K562 (cell line): Measurements from ENCODE around the gene ZNF563. TPM values are rescaled to one million over a fixed set of nuclear protein-coding genes. Genes with fewer than 3 reads are reported as not detected.

Experiments
- CBX2 ChIP-seq: fragments of 200-600 bp; sonication (generic); IDR thresholded peaks from one replicate; pipeline ENCODE4 v1.6.1; 2012; ENCODE audit warnings: mild to moderate bottlenecking, low read length, inconsistent platforms; ENCODE audit not compliant: insufficient read depth, poor library complexity, severe bottlenecking
- CXXC5 ChIP-seq: fragments of 250-450 bp; sonication (Bioruptor Pico); IDR thresholded peaks from 2 replicates; pipeline ENCODE4 v1.8.0; 2022; ENCODE audit warnings: inconsistent platforms, mild to moderate bottlenecking, moderate library complexity
- EWSR1 ChIP-seq: fragments of 450-650 bp; IDR thresholded peaks from 2 replicates; pipeline ENCODE4 v1.6.1; 2018; ENCODE audit warnings: borderline replicate concordance, mild to moderate bottlenecking, low read depth, moderate library complexity; ENCODE audit not compliant: partially characterized antibody
- HSF4 ChIP-seq: fragments of 250-450 bp; sonication (Bioruptor Pico); IDR thresholded peaks from 2 replicates; pipeline ENCODE4 v2.1.2; 2022; ENCODE audit warnings: mild to moderate bottlenecking, moderate library complexity, borderline replicate concordance
- KLF1 ChIP-seq: fragments of 450-650 bp; IDR thresholded peaks from 2 replicates; pipeline ENCODE4 v1.6.1; 2016; ENCODE audit warnings: missing genetic modification characterization, missing compliant biosample characterization
- LEF1 ChIP-seq: fragments of 450-650 bp; IDR thresholded peaks from 2 replicates; pipeline ENCODE4 v1.6.1; 2016; ENCODE audit warnings: mild to moderate bottlenecking
- MAZ ChIP-seq, 2 experiments: fragments of 450-650 bp in 1 of 2; sonication (generic) in 1 of 2; formaldehyde crosslinking; IDR thresholded peaks in 1 of 2; conservative IDR thresholded peaks in 1 of 2; 2 replicates each; pipeline versions ENCODE4 v1.4.0 to v1.5.0; 2020; ENCODE audit warnings: mild to moderate bottlenecking in 1 of 2, missing genetic modification reagents in 1 of 2
- PHB2 ChIP-seq: fragments of 450-650 bp; IDR thresholded peaks from 2 replicates; pipeline ENCODE4 v1.6.1; 2017; ENCODE audit warnings: low read depth
- POLR2AphosphoS5 ChIP-seq: IDR thresholded peaks from 2 replicates; pipeline ENCODE4 v1.6.1; 2011; ENCODE audit warnings: mild to moderate bottlenecking, low read depth, low read length, moderate library complexity; ENCODE audit not compliant: control insufficient read depth, insufficient read depth
- SMAD4 ChIP-seq: fragments of 250-450 bp; sonication (Bioruptor Pico); conservative IDR thresholded peaks from 2 replicates; pipeline ENCODE4 v1.8.0; 2021; ENCODE audit warnings: inconsistent platforms, mild to moderate bottlenecking, moderate library complexity
- TEAD1 ChIP-seq, 2 experiments: fragments of 450-650 bp in 1 of 2; sonication (generic) in 1 of 2; formaldehyde crosslinking; IDR thresholded peaks; 2 replicates each; pipeline versions ENCODE4 v1.4.0 to v1.8.0; 2020 to 2022; ENCODE audit warnings: mild to moderate bottlenecking in 2 of 2, missing genetic modification reagents in 1 of 2
- ZBTB7A ChIP-seq: IDR thresholded peaks from 2 replicates; pipeline ENCODE4 v1.6.1; 2011; ENCODE audit warnings: low read depth, mild to moderate bottlenecking, low read length, moderate library complexity, borderline replicate concordance; ENCODE audit not compliant: control insufficient read depth
- ZEB2 ChIP-seq: fragments of 450-650 bp; IDR thresholded peaks from 2 replicates; pipeline ENCODE4 v1.6.1; 2016
- ZNF274 ChIP-seq: IDR thresholded peaks from 2 replicates; pipeline ENCODE4 v1.6.1; 2011; ENCODE audit warnings: low read depth, mild to moderate bottlenecking, low read length, moderate library complexity, borderline replicate concordance
- polyA plus RNA-seq, 8 experiments: library from polyadenylated mRNA; depleted of rRNA in 4 of 8; stranded (reverse) in 5 of 8; unstranded in 3 of 8; fragments of >200 nt; fragmentation: Nextera tagmentation in 2 of 8; fragmentation: Illumina TruSeq in 1 of 8; extraction: Ambion mirVana in 2 of 8; extraction: Trizol in 1 of 8; gene quantifications; 2 replicates each; pipeline versions ENCODE4 v1.2.1 to v1.2.3, GENCODE V29; 2011 to 2014; ENCODE audit warnings: inconsistent platforms in 1 of 8, missing spikeins in 1 of 8
- total RNA-seq, 7 experiments: library from RNA; depleted of rRNA in 6 of 7; stranded (reverse); fragments of >200 nt in 6 of 7; fragmentation: Illumina TruSeq in 2 of 7; extraction: Trizol in 2 of 7; gene quantifications; 2 replicates each; pipeline versions ENCODE4 v1.2.1 to v1.2.3, GENCODE V29; 2011 to 2021; ENCODE audit warnings: low replicate concordance in 1 of 7
- TF ChIP-seq, protein P1 (sequence below): sonication (generic); formaldehyde crosslinking; IDR thresholded peaks from 2 replicates; pipeline ENCODE4 v1.8.0; 2022; ENCODE audit warnings: mild to moderate bottlenecking, low read depth, missing genetic modification reagents
- TF ChIP-seq, protein P2 (sequence below), 2 experiments: fragments of 450-650 bp; conservative IDR thresholded peaks; 2 replicates each; pipeline ENCODE4 v1.6.1; 2017; ENCODE audit warnings: mild to moderate bottlenecking in 2 of 2, moderate library complexity in 2 of 2
- TF ChIP-seq, protein P3 (sequence below): fragments of 450-650 bp; IDR thresholded peaks from 2 replicates; pipeline ENCODE4 v1.6.1; 2016; ENCODE audit warnings: low read depth

The ZNF563 gene
- total and polyA plus RNA-seq, 9 of the 15 experiments (the other 6 are each of a cell fraction or from before 2014, with no cell fraction given): 0.37 to 2.9 (median 0.74) TPM

DNA sequence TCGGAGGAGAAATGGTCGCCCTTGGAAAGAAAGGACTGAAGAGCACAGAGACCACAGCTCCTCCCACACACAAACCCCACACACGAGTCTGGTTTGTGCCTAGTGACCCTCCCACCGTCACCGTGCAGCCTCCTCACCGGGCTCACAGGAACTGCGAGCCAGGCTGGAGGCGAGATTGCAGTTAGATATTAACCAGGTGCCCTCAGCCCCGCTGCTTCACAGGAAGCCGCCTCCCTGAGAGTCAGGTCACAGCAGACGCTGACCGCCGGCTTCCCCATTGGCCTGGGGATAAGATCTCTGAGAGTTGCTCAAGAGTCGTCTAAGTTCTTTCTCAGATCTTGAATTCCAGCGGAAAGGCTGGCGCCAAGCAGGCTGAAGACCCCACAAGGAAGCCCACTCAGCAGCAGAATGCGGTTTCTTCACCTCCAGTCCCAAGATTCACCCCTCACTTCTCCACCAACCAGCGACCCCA is 39.6 kb downstream of the ZNF563 start (continued):
- TF ChIP-seq EWSR1: no peak
- TF ChIP-seq, protein P1, sequence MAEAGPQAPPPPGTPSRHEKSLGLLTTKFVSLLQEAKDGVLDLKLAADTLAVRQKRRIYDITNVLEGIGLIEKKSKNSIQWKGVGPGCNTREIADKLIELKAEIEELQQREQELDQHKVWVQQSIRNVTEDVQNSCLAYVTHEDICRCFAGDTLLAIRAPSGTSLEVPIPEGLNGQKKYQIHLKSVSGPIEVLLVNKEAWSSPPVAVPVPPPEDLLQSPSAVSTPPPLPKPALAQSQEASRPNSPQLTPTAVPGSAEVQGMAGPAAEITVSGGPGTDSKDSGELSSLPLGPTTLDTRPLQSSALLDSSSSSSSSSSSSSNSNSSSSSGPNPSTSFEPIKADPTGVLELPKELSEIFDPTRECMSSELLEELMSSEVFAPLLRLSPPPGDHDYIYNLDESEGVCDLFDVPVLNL: no peak
- TF ChIP-seq, protein P2, sequence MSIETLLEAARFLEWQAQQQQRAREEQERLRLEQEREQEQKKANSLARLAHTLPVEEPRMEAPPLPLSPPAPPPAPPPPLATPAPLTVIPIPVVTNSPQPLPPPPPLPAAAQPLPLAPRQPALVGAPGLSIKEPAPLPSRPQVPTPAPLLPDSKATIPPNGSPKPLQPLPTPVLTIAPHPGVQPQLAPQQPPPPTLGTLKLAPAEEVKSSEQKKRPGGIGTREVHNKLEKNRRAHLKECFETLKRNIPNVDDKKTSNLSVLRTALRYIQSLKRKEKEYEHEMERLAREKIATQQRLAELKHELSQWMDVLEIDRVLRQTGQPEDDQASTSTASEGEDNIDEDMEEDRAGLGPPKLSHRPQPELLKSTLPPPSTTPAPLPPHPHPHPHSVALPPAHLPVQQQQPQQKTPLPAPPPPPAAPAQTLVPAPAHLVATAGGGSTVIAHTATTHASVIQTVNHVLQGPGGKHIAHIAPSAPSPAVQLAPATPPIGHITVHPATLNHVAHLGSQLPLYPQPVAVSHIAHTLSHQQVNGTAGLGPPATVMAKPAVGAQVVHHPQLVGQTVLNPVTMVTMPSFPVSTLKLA (conservative IDR thresholded peaks at IDR 0.05): peak in 1 of 2 experiments; percentile 36; a peak in 1 of 4 replicates
- peak; percentile 33 for TF ChIP-seq CXXC5 (CRISPR knock-in tag)
- TF ChIP-seq KLF1 (tag): no peak
- TF ChIP-seq ZBTB7A: peak; percentile 72
- TF ChIP-seq MAZ (CRISPR knock-in tag; conservative IDR thresholded peaks at IDR 0.05 in 1 of 2, IDR thresholded peaks at IDR 0.05 in 1 of 2): 0 out of 4 replicates have a peak, but pooled peaks of 1 of the 2 experiments have one; percentile 47
- peak; percentile 45; the same call in 1 of the 2 replicates for TF ChIP-seq POLR2AphosphoS5
- TF ChIP-seq, protein P3, sequence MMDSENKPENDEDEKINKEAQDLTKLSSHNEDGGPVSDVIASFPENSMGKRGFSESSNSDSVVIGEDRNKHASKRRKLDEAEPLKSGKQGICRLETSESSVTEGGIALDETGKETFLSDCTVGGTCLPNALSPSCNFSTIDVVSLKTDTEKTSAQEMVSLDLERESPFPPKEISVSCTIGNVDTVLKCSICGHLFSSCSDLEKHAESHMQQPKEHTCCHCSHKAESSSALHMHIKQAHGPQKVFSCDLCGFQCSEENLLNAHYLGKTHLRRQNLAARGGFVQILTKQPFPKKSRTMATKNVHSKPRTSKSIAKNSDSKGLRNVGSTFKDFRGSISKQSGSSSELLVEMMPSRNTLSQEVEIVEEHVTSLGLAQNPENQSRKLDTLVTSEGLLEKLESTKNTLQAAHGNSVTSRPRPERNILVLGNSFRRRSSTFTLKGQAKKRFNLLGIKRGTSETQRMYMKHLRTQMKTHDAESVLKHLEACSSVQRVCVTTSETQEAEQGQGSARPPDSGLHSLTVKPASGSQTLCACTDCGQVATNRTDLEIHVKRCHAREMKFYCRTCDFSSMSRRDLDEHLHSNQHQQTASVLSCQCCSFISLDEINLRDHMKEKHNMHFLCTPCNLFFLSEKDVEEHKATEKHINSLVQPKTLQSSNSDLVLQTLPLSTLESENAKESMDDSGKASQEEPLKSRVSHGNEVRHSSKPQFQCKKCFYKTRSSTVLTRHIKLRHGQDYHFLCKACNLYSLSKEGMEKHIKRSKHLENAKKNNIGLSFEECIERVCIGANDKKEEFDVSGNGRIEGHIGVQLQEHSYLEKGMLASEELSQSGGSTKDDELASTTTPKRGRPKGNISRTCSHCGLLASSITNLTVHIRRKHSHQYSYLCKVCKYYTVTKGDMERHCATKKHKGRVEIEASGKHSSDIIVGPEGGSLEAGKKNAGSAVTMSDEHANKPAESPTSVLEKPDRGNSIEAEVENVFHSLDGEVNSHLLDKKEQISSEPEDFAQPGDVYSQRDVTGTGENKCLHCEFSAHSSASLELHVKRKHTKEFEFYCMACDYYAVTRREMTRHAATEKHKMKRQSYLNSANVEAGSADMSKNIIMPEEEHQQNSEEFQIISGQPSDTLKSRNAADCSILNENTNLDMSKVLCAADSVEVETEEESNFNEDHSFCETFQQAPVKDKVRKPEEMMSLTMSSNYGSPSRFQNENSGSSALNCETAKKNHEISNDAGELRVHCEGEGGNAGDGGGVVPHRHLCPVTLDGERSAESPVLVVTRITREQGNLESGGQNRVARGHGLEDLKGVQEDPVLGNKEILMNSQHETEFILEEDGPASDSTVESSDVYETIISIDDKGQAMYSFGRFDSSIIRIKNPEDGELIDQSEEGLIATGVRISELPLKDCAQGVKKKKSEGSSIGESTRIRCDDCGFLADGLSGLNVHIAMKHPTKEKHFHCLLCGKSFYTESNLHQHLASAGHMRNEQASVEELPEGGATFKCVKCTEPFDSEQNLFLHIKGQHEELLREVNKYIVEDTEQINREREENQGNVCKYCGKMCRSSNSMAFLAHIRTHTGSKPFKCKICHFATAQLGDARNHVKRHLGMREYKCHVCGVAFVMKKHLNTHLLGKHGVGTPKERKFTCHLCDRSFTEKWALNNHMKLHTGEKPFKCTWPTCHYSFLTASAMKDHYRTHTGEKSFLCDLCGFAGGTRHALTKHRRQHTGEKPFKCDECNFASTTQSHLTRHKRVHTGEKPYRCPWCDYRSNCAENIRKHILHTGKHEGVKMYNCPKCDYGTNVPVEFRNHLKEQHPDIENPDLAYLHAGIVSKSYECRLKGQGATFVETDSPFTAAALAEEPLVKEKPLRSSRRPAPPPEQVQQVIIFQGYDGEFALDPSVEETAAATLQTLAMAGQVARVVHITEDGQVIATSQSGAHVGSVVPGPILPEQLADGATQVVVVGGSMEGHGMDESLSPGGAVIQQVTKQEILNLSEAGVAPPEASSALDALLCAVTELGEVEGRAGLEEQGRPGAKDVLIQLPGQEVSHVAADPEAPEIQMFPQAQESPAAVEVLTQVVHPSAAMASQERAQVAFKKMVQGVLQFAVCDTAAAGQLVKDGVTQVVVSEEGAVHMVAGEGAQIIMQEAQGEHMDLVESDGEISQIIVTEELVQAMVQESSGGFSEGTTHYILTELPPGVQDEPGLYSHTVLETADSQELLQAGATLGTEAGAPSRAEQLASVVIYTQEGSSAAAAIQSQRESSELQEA: no peak
- TF ChIP-seq TEAD1 (CRISPR knock-in tag; IDR thresholded peaks at IDR 0.05): 0 out of 4 replicates have a peak, but pooled peaks of 1 of the 2 experiments have one; percentile 21
- TF ChIP-seq HSF4 (CRISPR knock-in tag): no peak
- TF ChIP-seq ZEB2: peak; percentile 71; the same call in 1 of the 2 replicates
- peak; percentile 20; the same call in 1 of the 2 replicates for TF ChIP-seq LEF1
- TF ChIP-seq ZNF274: no peak
- no peak for TF ChIP-seq CBX2
- TF ChIP-seq SMAD4 (CRISPR knock-in tag): peak; percentile 69
- TF ChIP-seq PHB2: no peak
